Measurements from ENCODE around the gene NKX1-1.
"Not testable (repeated sequence)": the region's sequence is repeated elsewhere in the genome, so short reads cannot be mapped to it uniquely, and the experiment has no call there.

NKX1-1 gene

GRCh38 chr4:1449475-1449832 is 43.2 kb upstream of the NKX1-1 start:
- DNase-seq (ENCODE audit: low read depth): no peak
- H3K4me3 ChIP-seq (ENCODE audit: control insufficient read depth, low read depth, low read length): no peak overlapping the region
- no peak for TF ChIP-seq CTCF (conservative IDR thresholded peaks at IDR 0.05; ENCODE audit: control insufficient read depth, insufficient read depth, low read depth, low read length)

- DNase-seq (ENCODE audit: low read depth): no peak
- no peak for TF ChIP-seq CTCF (conservative IDR thresholded peaks at IDR 0.05; ENCODE audit: control insufficient read depth, insufficient read depth, low read depth, low read length)
- H3K4me3 ChIP-seq (ENCODE audit: control insufficient read depth, low read depth, low read length): no peak overlapping the region
Measured at GRCh38 chr4:1448589-1449420, 42.6 kb upstream of the NKX1-1 start.

- no peak for DNase-seq (ENCODE audit: low read depth)
- TF ChIP-seq CTCF (conservative IDR thresholded peaks at IDR 0.05; ENCODE audit: control insufficient read depth, insufficient read depth, low read depth, low read length): no peak
- no peak overlapping the region for H3K4me3 ChIP-seq (ENCODE audit: control insufficient read depth, low read depth, low read length)
Measured at GRCh38 chr4:1447676-1448588, 41.7 kb upstream of the NKX1-1 start.

GRCh38 chr4:1446502-1447386 is 40.5 kb upstream of the NKX1-1 start:
- no peak for DNase-seq (ENCODE audit: low read depth)
- H3K4me3 ChIP-seq (ENCODE audit: control insufficient read depth, low read depth, low read length): no peak overlapping the region
- no peak for TF ChIP-seq CTCF (conservative IDR thresholded peaks at IDR 0.05; ENCODE audit: control insufficient read depth, insufficient read depth, low read depth, low read length)

- no peak overlapping the region for H3K4me3 ChIP-seq (ENCODE audit: control insufficient read depth, low read depth, low read length)
- TF ChIP-seq CTCF (conservative IDR thresholded peaks at IDR 0.05; ENCODE audit: control insufficient read depth, insufficient read depth, low read depth, low read length): no peak
- no peak for DNase-seq (ENCODE audit: low read depth)
Measured at GRCh38 chr4:1445716-1446445, 39.6 kb upstream of the NKX1-1 start.

- H3K4me3 ChIP-seq (ENCODE audit: control insufficient read depth, low read depth, low read length); DNase-seq (ENCODE audit: low read depth): not testable (repeated sequence)
Measured at GRCh38 chr4:1443688-1444172, 37.5 kb upstream of the NKX1-1 start.
